Measurements from ENCODE around the gene RGMA. TPM values are rescaled to one million over a fixed set of nuclear protein-coding genes. Genes with fewer than 3 reads are reported as not detected.
A peak's percentile ranks its signal among the peaks of the same experiment; 100 is the strongest.

Gene RGMA
- total RNA-seq, 1 experiment from 2014 or later: 41.4 TPM

DNA sequence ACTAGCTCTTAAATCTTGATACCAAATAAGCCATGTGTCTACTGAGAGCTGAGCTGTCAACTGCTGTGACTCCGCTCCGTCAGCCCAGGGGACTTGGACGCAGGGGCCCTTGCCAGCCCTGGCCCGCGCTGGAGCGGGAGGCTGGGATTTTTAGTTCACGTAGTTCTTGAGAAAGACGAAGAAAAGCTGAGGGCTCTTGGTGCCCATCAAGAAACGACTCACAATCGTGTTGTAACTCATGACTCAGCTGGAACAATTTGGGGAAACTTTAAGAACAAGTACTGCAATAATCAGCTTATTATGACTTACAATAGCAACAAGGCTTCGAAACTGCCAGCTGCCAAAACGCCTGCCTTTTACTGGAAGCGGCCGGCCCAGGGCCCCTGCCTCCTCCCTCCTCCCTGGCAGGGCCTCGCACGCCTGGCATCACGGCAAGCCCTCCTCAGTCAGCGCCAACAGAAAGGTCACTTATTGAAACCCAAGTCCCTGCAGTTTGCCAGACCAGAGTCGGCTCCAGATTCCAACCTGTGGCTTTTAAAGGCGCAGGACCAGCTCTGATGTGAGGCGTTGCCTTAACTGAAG is 60.3 kb downstream of the RGMA start:
- Mint-ChIP-seq H3K27ac (peak overlapping the region in 2 of 3 experiments; percentile 44 to 54; a peak in 5 of 7 replicates), H3K9me3 (no peaks in the 10 kb centered on the region), H3K27me3 (ENCODE audit: low read depth) (peaks cover 6% of the 10 kb centered on the region), H3K4me3 (no peak overlapping the region), H3K36me3 (ENCODE audit: insufficient read depth in 1 of 3, low read depth in 3 of 3) (peaks cover 18 to 37% (median 31%) of the 10 kb centered on the region in 3 experiments), H3K4me1 (peaks cover 20 to 27% of the 10 kb centered on the region in 2 experiments)
- H4K5ac ChIP-seq (ENCODE audit: insufficient read length, low read depth, low read length): no peak overlapping the region
- H3K23me2 ChIP-seq (ENCODE audit: insufficient read length, low read depth, low read length, poor library complexity, severe bottlenecking): no peaks in the 10 kb centered on the region
- no peaks in the 10 kb centered on the region for H3K79me1 ChIP-seq (ENCODE audit: insufficient read depth, low read depth, low read length, poor library complexity, severe bottlenecking)
- 0 out of 2 replicates have a peak, but pooled peaks cover 1% of the 10 kb centered on the region for H3K79me2 ChIP-seq (ENCODE audit: insufficient read depth, low read length)
- H4K91ac ChIP-seq (ENCODE audit: insufficient read length, low read depth, low read length): no peak overlapping the region
- no peaks in the 10 kb centered on the region for H3K9me3 ChIP-seq (ENCODE audit: control insufficient read depth, low read depth, low read length)
- H3K27me3 ChIP-seq (ENCODE audit: insufficient read depth, low read length): no peaks in the 10 kb centered on the region
- no peak overlapping the region for H3K9ac ChIP-seq (ENCODE audit: extremely low read depth, insufficient read length, low read length)
- no peak overlapping the region for H3K4me2 ChIP-seq (ENCODE audit: insufficient read depth, insufficient read length, low read length)
- no peak overlapping the region for H3K14ac ChIP-seq (ENCODE audit: insufficient read depth, low read length)
- no peak for DNase-seq
- no peak overlapping the region for H2AFZ ChIP-seq (ENCODE audit: low read length)
- no peak overlapping the region for H3K18ac ChIP-seq (ENCODE audit: insufficient read length, low read depth, low read length)
- no peak overlapping the region for H4K8ac ChIP-seq (replicated peaks; ENCODE audit: insufficient read length, low read depth, low read length)
- TF ChIP-seq, protein P1, sequence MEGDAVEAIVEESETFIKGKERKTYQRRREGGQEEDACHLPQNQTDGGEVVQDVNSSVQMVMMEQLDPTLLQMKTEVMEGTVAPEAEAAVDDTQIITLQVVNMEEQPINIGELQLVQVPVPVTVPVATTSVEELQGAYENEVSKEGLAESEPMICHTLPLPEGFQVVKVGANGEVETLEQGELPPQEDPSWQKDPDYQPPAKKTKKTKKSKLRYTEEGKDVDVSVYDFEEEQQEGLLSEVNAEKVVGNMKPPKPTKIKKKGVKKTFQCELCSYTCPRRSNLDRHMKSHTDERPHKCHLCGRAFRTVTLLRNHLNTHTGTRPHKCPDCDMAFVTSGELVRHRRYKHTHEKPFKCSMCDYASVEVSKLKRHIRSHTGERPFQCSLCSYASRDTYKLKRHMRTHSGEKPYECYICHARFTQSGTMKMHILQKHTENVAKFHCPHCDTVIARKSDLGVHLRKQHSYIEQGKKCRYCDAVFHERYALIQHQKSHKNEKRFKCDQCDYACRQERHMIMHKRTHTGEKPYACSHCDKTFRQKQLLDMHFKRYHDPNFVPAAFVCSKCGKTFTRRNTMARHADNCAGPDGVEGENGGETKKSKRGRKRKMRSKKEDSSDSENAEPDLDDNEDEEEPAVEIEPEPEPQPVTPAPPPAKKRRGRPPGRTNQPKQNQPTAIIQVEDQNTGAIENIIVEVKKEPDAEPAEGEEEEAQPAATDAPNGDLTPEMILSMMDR (conservative IDR thresholded peaks at IDR 0.05): no peak
- no peak overlapping the region for H3K23ac ChIP-seq (ENCODE audit: insufficient read length, low read depth, low read length)
- H2BK12ac ChIP-seq (ENCODE audit: insufficient read length, low read depth, low read length): no peak overlapping the region
- no peaks in the 10 kb centered on the region for H4K20me1 ChIP-seq (ENCODE audit: control insufficient read depth, insufficient read depth, insufficient read length)
- H2BK20ac ChIP-seq (ENCODE audit: low read depth, low read length, poor library complexity, severe bottlenecking): no peak overlapping the region
- no peak overlapping the region for H2BK15ac ChIP-seq (ENCODE audit: low read depth, low read length)
- no peak overlapping the region for H3T11ph ChIP-seq (ENCODE audit: low read length)
- H3K27ac ChIP-seq (ENCODE audit: insufficient read length, low read depth, low read length): no peak overlapping the region
- no CpG with 5 or more reads among the region's 21 CpGs for WGBS (ENCODE audit: extremely low coverage, insufficient read length, low lambda C conversion rate)
- H2BK120ac ChIP-seq (ENCODE audit: low read depth, low read length, poor library complexity, severe bottlenecking): no peak overlapping the region
- no peaks in the 10 kb centered on the region for H3K4me1 ChIP-seq (ENCODE audit: insufficient read depth, low read length)
- H3K56ac ChIP-seq (ENCODE audit: insufficient read length, low read depth, low read length): no peak overlapping the region
- H3K4ac ChIP-seq (ENCODE audit: low read depth, low read length): no peak overlapping the region
- no peak overlapping the region for H2AK5ac ChIP-seq (ENCODE audit: insufficient read length, low read length)
- no peak overlapping the region for H2BK5ac ChIP-seq (ENCODE audit: insufficient read length, low read length)

Data from H9 (cell line).